HG02642 (cell line): ENCODE data around the gene RP9.
"Not testable (repeated sequence)": the region's sequence is repeated elsewhere in the genome, so short reads cannot be mapped to it uniquely, and the experiment has no call there.

Experiments
- ATAC-seq: cut with Tn5 transposase; IDR thresholded peaks from one replicate; pipeline ENCODE4 v1.9.1; 2021; ENCODE audit warnings: mild to moderate bottlenecking; ENCODE audit not compliant: unreplicated experiment, poor library complexity

Gene RP9

DNA sequence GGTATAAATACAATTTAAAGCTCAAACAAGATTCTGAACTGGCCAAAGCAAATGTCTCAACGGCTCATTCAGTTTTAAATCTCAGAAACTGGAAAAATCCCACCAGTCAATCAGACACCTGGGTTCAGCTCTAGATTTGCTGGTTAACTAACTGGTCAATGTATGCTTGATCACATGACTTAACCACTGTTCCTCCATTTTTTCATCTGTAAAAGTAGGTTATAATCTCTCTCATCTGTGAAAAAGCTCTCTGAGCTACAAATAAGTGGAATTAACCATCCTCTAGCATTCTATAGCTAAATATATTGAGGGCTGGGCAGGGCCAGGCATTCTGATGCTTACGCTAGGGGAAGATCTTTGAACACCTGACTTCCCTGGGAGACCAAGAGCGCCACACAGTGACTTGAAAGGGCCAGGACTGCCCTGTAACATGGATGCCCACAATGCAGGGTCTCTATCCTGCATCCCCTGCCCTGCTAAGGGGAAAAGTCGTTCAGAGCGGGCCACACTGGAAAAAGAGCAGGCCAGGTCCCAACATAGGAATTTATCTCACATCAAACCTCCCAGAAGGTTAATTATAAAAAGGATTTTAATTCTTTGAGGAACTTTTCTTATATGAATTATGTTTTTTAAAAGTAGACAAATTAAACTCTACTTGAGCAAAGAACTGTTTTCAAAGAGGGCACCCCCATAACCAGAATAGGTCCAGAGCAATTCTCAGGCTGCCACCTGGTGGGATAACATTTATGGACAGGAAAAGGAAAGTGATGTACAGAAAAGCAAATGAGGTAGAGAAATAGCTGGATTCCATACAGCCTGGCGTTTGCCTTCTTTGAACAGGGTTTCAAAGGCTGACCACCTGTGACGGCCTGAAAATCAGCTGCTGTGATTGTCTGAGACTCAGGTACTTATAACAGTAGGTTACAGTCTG, 1.8 kb downstream of the RP9 start:
- ATAC-seq, result no peak

DNA sequence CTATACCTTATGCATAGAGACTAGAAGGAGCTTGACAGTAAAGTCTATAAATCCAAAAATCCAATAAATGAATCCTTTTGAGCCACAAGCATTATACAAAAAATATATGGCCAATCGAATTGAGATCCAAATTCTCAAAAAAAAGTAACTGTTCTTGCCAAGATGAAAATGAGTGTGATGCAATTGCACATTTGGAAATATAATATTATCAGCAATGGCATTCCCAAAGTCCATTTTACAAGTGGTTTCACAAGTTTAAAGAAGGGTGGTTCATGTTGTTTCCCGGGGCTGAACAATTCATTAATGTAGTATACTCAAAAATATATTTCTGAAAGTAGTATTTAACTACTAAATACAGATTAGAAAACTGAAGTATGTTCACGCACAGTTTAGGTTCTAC, 7.3 kb downstream of the RP9 start:
- no peak for ATAC-seq

DNA sequence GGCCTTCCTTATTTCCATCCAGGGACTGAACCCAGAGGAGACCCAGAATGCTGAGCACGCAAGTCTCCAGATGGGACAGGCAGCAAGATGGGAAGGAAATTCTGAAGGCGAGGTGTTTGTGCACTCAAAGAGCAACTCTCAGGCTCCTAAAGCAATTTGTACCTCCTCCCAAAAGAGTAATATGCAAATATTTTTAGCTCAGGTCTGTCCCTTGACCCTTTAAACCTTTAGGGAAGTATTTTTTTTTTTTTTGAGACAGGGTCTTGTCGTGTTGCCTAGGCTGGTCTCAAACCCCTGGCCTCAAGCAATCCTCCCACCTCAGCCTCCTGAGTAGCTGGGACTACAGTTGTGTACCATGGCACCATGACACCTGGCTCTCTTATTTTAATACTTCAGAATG, 8.4 kb downstream of the RP9 start:
- ATAC-seq, result no peak

DNA sequence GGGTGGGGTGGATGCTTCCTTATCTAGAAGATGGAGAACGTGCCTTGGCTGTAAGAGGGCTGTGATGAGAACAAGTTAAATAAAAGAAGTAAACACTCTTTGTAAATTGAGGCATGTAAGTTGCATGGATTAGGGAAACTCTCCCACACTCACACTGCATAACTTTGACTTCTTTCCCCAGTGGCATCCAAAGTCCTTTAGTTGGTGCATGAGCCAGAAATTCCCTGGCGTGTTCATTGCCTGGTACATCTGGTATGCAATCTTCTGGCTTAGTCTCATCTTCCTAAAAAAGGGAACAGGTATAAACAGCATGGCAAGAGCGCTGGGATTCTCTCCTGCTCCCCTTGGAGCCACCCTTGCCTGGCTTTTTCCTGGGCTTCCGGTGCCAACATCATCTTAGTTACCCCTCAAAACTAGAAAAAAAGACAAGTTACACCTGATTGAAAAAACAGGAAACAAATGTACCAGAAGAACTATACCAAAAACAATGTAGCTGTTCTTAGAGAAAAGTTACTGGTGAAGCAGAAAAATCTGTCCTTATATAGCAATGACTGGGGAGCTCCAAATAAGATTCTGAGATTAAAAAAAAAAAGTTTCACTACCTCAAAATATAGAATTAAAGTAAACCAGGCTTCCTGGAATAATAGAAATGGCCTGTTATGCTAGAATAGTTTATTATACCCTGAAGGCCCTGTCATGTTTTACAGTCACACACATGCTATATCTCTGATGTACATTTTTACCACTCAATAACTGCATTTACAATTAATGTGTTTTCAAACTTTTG, 9.9 kb downstream of the RP9 start:
- no peak for ATAC-seq

DNA sequence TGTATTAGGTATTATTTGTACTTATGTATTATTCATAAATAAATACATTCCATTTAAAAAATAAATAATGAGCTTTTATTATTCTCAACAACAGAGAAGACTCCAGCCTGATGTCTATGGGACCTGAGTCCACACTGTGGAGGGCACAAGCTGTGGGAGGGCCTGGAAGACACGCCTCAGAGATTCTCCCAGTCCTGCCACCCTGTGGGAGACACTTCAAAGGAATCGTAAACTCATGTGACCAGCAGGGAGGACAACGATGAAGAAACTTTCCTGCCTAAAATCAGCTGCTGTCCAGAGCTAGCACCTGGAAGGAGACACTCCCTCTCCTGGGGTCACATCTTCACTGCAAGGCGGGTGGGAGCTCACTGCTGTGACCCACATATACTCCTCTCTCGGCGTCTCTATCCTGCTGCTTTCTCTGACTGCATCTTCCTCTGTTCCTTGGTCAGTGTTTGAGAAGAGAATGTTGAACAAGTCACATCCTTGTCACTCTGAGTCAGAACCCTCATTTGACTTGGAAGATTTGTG, 14.4 kb downstream of the RP9 start:
- ATAC-seq, result not testable (repeated sequence)

DNA sequence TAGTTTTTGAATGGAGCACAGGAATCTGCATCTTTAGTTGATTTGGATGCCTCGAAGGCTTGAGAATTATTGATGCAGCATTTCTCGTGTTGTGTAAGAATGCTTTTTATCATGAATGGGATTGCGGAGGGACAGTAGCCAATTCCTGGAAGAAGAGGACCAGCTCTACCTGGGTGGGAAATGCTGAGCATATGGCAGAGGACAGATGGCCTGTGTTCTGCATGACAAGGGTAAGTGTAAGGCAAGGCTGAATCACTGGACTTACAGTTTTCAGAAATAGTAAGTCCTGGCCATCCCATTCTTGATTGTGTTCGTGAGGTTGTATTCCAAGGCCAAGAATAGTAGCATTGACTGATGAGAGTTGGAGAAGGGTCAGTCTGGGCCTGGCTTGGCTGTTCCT, 15.9 kb downstream of the RP9 start:
- no peak for ATAC-seq

DNA sequence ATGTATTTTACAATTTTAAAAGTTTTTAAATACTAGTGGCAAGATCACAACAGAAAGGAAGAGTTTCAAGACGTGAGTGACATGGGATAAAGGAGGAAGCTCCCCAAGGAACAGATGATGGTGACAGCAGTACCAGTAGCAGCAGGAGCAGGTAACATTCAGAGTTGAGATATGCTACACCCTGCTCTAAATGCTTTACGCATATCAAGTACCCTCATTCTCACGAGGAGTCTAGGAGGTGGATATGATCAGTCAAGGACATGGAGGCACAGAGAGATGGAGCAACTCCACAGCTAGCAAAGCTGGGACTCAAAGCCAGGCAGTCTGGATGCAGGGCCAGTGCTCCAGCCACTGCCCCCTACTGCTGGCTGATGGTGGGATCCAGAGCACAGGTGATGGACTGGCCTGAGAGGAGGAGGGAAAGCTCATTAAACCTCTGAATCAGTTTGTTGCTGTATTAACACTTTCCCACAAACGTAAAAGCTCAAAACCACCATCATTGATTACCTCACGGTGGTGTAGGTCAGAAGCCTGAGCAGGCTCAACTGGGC, 17.5 kb downstream of the RP9 start:
- no peak for ATAC-seq

DNA sequence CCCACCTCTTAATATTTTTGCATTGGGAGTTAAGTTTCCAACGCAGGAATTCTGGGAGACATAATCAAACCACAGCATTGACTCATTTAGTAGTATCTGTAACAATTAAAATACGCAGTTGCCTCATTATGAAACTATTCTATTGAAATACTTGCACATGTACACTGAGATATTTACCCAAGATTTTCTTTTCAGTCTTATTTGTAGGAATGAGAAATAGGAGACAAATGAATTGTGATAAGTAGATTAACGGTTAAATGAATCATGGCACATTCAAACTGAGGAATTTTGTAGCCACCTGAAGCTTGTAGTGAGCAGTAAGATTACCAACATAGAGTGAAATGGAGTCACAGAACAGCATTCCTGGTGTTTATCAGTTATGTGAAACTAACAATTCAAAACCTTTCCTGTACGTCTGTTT, 18.1 kb downstream of the RP9 start:
- no peak for ATAC-seq

DNA sequence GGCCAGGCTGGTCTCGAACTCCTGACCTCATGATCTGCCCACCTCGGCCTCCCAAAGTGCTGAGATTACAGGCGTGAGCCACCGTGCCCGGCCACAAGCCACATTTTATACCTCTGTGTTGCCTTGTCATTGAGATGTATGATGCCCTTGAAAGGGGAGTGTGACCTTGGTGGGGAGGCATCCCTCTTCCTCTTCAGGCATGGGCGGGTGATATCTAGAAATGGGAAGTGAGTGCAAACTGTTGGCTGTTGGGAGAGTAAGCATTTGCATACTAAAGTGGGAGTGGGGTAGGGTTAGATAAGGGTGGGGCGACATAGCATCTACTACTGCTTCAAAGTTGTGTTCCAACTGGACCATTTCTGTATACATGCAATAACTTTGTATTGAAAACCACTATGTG, 20.1 kb downstream of the RP9 start:
- no peak for ATAC-seq

DNA sequence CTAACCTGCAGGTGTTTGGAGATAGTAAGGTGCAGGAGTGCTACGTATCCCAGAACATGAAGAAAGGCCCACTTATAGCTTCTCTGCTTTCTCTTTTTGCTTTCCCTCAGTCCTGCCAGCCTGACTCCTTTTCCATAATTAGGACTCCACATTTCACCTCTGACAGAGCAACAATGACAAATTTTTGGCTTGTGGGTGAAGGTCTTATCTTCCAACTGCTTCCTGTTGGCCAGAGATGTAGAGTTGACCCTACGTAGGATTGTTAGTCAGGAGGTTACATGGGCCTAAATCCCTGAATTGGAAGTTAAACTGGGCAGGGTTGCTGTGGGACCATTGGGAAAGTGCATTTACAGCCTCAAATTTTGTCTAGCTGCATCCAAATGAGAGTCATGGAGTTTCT, 21.3 kb downstream of the RP9 start:
- ATAC-seq, result no peak

DNA sequence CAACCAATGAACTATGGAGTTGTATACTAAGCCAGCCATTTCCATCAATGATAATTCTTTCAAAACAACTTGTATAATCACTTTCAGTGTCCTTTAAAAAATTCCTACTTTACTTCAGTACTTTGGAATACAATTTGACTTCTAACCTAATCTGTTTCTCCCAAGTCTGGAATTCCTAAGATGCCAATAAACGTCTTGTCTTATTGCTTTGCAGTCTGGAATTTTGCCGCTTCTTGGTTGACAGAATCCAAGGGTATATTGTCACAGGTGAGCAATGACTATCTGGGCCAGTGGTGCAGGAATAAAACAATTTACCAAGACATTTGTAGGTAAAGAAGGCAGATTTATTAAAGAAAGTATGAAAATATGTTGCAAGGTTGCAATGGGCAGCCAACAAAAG, 21.8 kb downstream of the RP9 start:
- no peak for ATAC-seq

DNA sequence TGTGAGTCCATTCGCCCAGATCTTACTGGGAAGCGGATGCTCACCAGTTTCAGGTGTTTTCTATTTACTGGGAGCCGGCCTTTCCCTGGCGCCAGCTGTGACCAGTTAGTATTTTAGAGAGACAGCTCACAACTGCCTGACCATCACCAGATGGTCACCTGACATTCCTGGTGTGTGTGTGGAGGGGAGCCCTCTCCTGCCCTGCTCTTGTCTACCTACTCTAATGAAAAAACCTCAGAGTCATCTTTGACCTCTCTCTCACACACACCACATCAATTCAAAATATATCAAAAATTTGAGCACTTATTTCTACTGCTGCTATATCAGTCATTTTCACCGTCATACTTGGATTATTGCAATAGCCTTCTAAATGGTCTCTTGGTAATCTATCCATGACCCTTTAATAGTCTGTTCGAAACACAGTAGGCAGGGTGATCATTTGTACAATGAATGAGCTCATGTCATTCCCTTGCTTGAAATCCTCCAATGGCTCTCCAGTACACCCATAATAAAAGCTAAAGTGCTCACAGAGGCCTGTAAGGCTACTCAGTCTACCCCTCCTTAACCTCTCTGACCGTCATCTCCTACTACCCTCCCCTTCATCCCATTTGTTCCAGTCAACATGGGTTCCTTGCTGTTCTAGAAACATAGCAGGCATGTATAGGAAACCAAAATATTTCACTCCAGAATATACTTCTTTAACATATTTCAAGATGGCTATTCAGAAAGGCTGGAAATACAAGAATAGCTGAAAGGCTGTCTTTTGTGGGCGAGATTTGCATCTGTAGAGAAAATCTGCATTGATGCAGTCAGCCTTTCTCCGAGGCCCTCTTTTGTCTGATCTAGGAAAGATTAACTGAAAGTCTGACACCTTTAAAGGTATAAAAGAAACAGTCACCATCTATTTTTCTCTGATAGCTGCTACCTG, 29.2 kb downstream of the RP9 start:
- ATAC-seq, result no peak

DNA sequence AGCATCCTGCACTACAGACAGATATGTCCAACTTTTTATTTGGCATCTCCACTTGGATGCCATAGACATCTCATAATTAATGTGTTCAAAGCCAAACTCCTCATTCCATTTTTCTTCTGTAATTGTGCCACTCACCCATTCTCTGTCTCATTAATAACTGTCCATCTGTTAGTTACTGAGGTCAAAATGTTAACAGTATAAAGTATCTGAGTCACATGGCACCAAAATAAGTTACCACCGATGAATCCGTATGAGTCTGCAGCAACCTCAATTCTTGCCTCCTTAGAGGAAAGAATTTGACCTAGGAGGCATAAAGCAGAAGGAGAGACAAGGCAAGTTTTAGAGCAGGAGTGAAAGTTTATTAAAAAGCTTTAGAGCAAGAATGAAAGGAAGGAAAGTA, 30.1 kb downstream of the RP9 start:
- no peak for ATAC-seq

DNA sequence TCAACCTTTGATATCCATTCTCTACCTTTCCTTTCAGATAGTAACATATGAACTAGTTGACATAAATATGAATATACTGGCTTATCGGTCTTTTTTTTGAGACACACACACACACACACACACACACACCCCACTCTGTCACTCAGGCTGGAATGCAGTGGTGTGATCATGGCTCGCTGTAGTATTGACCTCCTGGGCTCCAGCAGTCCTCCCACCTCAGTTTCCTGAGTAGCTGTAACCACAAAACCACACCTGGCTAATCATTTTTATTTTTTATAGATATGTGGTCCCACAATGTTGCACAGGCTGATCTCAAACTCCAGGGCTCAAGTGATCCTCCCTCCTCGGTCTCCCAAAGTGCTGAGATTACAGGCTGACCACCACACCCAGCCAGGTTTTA, 32.5 kb downstream of the RP9 start:
- no peak for ATAC-seq

DNA sequence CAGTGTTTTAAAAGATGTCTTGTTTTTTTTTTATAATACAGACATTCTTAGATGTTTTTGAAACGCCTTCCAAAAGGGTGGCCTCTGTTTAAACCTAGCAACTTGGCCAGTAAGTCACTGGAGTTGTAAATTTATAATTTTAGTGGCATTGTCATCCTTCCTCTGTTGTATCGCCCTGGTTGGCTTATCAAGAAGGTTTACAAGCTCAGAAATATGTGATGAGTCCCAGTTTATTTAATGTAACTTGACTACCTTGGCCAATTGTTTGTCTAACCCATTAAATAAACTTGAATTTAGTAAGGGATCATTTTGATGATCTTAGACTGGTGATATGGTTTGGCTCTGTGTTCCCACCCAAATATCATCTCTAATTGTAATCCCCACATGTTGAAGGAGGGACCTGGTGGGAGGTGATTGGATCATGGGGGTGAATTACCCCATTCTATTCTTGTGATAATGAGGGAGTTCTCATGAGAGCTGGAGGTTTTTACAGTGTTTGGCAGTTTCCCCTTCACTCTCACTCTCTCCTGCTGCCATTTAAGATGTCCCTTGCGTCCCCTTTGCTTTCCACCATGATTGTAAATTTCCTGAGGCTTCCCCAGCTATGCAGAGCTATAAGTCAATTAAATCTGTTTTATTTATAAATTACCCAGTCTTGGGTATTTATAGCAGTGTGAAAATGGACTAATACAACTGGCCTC, 33.2 kb downstream of the RP9 start:
- ATAC-seq, result no peak

DNA sequence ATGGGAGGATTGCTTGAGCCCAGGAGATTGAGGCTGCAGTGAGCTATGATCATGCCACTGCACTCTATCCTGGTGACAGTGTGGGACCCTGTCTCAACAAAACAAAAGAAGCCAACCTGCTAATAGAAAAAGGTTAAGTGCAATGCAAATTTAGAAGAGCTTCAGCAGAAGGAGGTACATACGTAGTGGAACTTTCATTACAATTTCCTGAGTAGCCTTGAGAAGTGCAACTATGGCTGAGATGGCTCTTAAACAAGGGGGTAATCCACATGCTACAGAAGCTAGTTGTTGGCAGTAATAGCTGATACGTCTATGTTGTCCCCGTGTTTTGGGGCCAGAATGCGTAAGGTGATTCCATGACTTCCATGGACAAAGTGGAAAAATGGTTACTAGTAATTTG, 36.0 kb downstream of the RP9 start:
- ATAC-seq, result no peak

DNA sequence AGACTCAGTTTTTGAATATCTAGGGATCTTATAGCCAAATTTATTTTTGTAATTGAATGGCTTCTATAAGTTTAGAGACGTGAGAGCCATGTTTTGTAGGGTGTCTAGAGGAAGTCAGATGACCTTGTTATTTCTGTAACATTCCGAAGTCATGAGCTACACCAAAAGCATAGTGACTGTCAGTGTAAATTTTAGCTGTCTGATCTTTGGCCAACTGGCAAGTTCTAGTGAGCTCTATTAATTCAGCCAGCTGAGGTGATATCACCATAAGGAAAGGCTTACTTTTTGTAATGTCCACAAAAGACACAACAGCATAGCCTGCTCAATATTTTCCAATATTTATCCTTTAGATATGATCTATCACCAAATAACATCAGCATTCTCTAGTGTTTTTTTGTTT, 36.7 kb downstream of the RP9 start:
- no peak for ATAC-seq

DNA sequence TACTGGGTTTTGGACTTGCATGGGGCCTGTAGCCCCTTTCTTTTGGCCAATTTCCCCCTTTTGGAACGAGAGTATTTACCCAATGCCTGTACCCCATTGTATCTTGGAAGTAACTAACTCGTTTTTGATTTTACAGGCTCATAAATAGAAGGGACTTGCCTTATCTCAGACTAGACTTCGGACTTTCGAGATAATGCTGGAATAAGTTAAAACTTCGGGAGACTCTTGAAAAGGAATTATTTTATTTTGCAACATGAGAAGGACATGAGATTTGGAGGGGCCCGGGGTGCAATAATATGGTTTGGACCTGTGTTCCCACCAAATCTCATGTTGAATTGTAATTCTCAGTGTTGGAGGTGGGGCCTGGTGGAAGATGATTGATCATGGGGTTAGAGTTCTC, 38.4 kb downstream of the RP9 start:
- no peak for ATAC-seq

DNA sequence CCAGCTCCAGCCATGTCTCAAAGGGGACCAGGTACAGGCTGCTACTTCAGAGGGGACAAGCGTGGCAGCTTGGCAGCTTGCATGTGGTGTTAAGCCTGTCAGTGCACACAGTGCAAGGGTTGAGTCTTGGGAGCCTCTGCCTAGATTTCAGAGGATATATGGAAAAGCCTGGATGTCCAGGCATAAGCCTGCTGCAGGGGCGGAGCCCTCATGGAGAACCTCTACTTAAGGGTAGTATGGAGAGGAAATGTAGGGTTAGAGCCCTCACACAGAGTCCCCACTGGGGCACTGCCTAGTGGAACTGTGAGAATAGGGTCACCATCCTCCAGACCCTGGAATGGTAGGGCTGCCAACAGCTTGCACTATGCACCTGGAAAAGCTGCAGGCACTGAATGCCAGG, 38.9 kb downstream of the RP9 start:
- ATAC-seq, result no peak
